HTR-8/SVneo (cell line): Measurements from ENCODE around the gene GPR87.

ENCODE experiments used
- DNase-seq: peaks from one replicate; pipeline ENCODE4 v3.0.0; 2011; ENCODE audit warnings: low spot score, mixed read lengths; ENCODE audit not compliant: insufficient read length
- FAIRE-seq: peaks from 2 replicates; lab custom pipeline; 2011; peaks lifted over from hg19 to GRCh38; lab: Jason Lieb, UNC

The GPR87 gene

GRCh38 chr3:151289445-151289844 is 27.2 kb downstream of the GPR87 start:
- no peak for FAIRE-seq

GRCh38 chr3:151285940-151286339 is 30.7 kb downstream of the GPR87 start:
- DNase-seq (no peak), FAIRE-seq (no peak)

More at GRCh38 chr3:151289445-151289844, 27.2 kb downstream of the GPR87 start:
- no peak for DNase-seq

GRCh38 chr3:151283907-151284461 is 32.6 kb downstream of the GPR87 start:
- no peak for FAIRE-seq

GRCh38 chr3:151283387-151283786 is 33.2 kb downstream of the GPR87 start:
- no peak for DNase-seq
- FAIRE-seq: no peak

More at GRCh38 chr3:151283907-151284461, 32.6 kb downstream of the GPR87 start:
- no peak for DNase-seq

GRCh38 chr3:151282921-151283320 is 33.7 kb downstream of the GPR87 start:
- peak; percentile 53 for DNase-seq

GRCh38 chr3:151281671-151282324 is 34.8 kb downstream of the GPR87 start:
- no peak for FAIRE-seq

More at GRCh38 chr3:151282921-151283320, 33.7 kb downstream of the GPR87 start:
- no peak for FAIRE-seq

GRCh38 chr3:151278230-151278629 is 38.4 kb downstream of the GPR87 start, which contains the start of gene P2RY14:
TSS of gene P2RY14 (minus strand) at chr3:151278542. CDS start at chr3:151214316, 64,226 bp downstream.
- no peak for FAIRE-seq
- DNase-seq: no peak

More at GRCh38 chr3:151281671-151282324, 34.8 kb downstream of the GPR87 start:
- no peak for DNase-seq

GRCh38 chr3:151276687-151277042 is 40.0 kb downstream of the GPR87 start:
- FAIRE-seq: no peak

GRCh38 chr3:151276038-151276686 is 40.5 kb downstream of the GPR87 start:
- FAIRE-seq (no peak), DNase-seq (no peak)

More at GRCh38 chr3:151276687-151277042, 40.0 kb downstream of the GPR87 start:
- no peak for DNase-seq

GRCh38 chr3:151275091-151275490 is 41.5 kb downstream of the GPR87 start:
- DNase-seq: no peak

GRCh38 chr3:151269631-151270030 is 47.0 kb downstream of the GPR87 start:
- no peak for DNase-seq
- no peak for FAIRE-seq

More at GRCh38 chr3:151275091-151275490, 41.5 kb downstream of the GPR87 start:
- no peak for FAIRE-seq

GRCh38 chr3:151268267-151269235 is 48.1 kb downstream of the GPR87 start:
- DNase-seq: no peak
- FAIRE-seq: no peak

GRCh38 chr3:151267066-151267465 is 49.6 kb downstream of the GPR87 start:
- FAIRE-seq (no peak), DNase-seq (no peak)

GRCh38 chr3:151265866-151266265 is 50.8 kb downstream of the GPR87 start:
- FAIRE-seq: no peak
- no peak for DNase-seq

- DNase-seq (no peak), FAIRE-seq (no peak)
Measured at GRCh38 chr3:151265166-151265565, 51.5 kb downstream of the GPR87 start.

- no peak for DNase-seq
- FAIRE-seq: no peak
Measured at GRCh38 chr3:151264605-151265004, 52.0 kb downstream of the GPR87 start.

- DNase-seq: no peak
- no peak for FAIRE-seq
Measured at GRCh38 chr3:151262871-151263525, 53.6 kb downstream of the GPR87 start.

- no peak for FAIRE-seq
- DNase-seq: no peak
Measured at GRCh38 chr3:151259664-151260063, 57.0 kb downstream of the GPR87 start.

GRCh38 chr3:151256749-151257148 is 59.9 kb downstream of the GPR87 start:
- DNase-seq (no peak), FAIRE-seq (no peak)
